Brain microvascular endothelial cell (primary cell): ENCODE results near the gene DAGLA.

Experiments
- DNase-seq: peaks from one replicate; pipeline ENCODE4 v3.0.0-alpha.2; 2020
- H3K27ac ChIP-seq: fragments of 250-450 bp; sonication (Bioruptor Pico); 2 replicates; pipeline ENCODE4 v1.5.1; 2020; ENCODE audit warnings: mild to moderate bottlenecking, moderate library complexity
- H3K27me3 ChIP-seq: fragments of 250-450 bp; sonication (Bioruptor Pico); replicated peaks from 2 replicates; pipeline ENCODE4 v1.5.1; 2020; ENCODE audit warnings: mild to moderate bottlenecking
- H3K36me3 ChIP-seq: fragments of 250-450 bp; sonication (Bioruptor Pico); replicated peaks from 2 replicates; pipeline ENCODE4 v1.5.1; 2020; ENCODE audit warnings: mild to moderate bottlenecking
- H3K4me3 ChIP-seq: 2 replicates; pipeline ENCODE4 v1.5.1; 2011; ENCODE audit warnings: low read depth, mild to moderate bottlenecking, control low read depth, low read length, moderate library complexity
- CTCF ChIP-seq: IDR thresholded peaks from 2 replicates; pipeline ENCODE4 v1.5.1; 2011; ENCODE audit warnings: low read depth, mild to moderate bottlenecking, moderate library complexity, low read length, control low read depth, inconsistent platforms; ENCODE audit errors: missing control alignments
- in situ Hi-C: cut with HindIII; loops from 2 replicates; pipeline ENCODE4 v1.10.0; 2017; ENCODE audit warnings: low sequenced_read_pairs, low pct_ligation_motif_present

DAGLA gene

GRCh38 chr11:61690706-61691379 is 10.7 kb downstream of the DAGLA start:
- H3K27ac ChIP-seq, result no peak overlapping the region
- no peaks in the 10 kb centered on the region for H3K36me3 ChIP-seq
- H3K27me3 ChIP-seq, result no peaks in the 10 kb centered on the region
- no peak for DNase-seq
- in situ Hi-C loops, result no loop called here
- H3K4me3 ChIP-seq, result no peak overlapping the region
- no peak for TF ChIP-seq CTCF

DNA sequence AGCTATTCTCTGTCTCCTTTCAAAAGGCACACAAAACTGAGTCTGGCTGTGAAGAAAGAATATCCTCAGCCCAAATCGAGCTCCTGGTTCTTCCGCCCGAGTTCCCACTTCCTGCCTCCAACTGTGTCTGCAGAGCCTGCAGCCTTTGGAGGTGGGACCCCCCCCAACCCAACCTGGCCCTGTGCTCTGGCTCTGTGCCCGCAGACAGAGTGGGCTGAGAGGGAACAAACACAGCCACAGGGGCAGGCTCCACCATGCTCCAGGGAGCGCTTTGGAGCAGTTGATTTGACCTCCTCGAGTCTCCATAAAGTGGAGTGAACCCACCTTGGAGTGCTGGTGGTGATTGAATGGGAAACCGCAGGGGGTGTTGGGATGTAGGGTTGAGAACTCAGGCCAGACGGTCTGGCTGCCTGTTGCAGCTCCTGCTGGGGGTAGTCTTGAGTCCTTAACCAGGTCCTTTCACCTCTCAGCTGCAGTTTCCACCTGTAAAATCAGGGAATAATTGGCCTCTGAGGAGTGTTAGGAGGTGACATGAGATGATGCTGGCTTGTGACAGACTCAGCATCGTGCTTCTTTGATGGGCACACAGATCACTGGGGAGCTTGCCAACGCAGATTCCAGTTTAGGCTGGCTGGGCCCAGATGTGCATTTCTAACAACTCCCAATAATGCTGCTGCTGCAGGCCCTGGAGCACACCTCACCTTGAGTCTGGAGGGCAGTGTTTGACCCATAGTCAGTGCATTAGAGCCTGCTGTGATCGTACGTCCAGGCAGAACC is 11.4 kb downstream of the DAGLA start:
- Histone ChIP-seq H3K4me3 (no peak overlapping the region), H3K27me3 (no peaks in the 10 kb centered on the region), H3K36me3 (no peaks in the 10 kb centered on the region), H3K27ac (no peak overlapping the region)
- in situ Hi-C loops, result no loop called here
- no peak for TF ChIP-seq CTCF
- no peak for DNase-seq

DNA sequence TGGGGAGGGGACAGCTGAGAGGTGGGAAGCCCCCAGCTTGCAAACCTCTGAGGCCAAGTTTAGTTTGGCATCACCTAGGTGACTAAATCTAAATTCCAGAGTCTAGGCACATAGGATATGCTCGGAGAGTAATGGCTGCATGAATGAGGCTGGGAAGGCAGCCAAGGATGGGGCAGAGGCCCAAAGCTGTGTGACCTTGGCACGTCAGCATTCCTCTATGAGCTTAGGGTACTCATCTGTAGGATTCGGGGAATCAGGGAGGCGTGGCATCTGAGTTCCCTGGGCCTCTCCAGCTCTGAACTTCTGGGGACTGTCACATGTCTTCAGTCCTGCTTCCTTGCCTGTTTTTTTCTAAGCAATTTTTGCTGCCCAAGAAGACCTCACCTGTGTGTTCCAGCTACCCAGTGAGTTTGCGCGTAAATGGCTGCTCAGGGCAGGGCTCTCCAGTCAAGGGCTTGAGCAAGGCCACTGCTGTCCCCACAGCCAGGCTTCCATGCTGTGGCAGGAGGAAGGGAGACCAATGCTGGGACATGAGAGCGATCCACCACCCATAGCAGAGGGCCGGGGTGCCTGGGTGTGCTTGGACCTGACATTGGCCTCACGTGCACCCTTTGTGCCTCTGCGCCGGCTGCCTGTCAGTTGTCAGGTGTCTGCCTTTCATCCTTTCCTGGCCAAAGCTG is 13.9 kb downstream of the DAGLA start:
- Histone ChIP-seq H3K36me3 (no peaks in the 10 kb centered on the region), H3K27ac (no peak overlapping the region), H3K4me3 (no peak overlapping the region), H3K27me3 (no peaks in the 10 kb centered on the region)
- TF ChIP-seq CTCF, result no peak
- in situ Hi-C loops, result no loop called here
- DNase-seq, result no peak

GRCh38 chr11:61694602-61694939 is 14.4 kb downstream of the DAGLA start:
- in situ Hi-C loops, result no loop called here

GRCh38 chr11:61694946-61695706 is 14.9 kb downstream of the DAGLA start:
- in situ Hi-C loops, result no loop called here
- DNase-seq, result no peak
- no peaks in the 10 kb centered on the region for H3K27me3 ChIP-seq
- H3K36me3 ChIP-seq, result no peaks in the 10 kb centered on the region
- H3K4me3 ChIP-seq, result no peak overlapping the region
- H3K27ac ChIP-seq, result no peak overlapping the region
- peak; percentile 44 for TF ChIP-seq CTCF

More at GRCh38 chr11:61694602-61694939, 14.4 kb downstream of the DAGLA start:
- Histone ChIP-seq H3K4me3 (no peak overlapping the region), H3K27me3 (no peaks in the 10 kb centered on the region), H3K36me3 (no peaks in the 10 kb centered on the region), H3K27ac (no peak overlapping the region)
- no peak for TF ChIP-seq CTCF
- DNase-seq, result no peak
